ENCODE data around the gene ADAD1. TPM values are rescaled to one million over a fixed set of nuclear protein-coding genes. Genes with fewer than 3 reads are reported as not detected.

The ADAD1 gene
- total RNA-seq, 2 experiments from 2014 or later, result not detected

DNA sequence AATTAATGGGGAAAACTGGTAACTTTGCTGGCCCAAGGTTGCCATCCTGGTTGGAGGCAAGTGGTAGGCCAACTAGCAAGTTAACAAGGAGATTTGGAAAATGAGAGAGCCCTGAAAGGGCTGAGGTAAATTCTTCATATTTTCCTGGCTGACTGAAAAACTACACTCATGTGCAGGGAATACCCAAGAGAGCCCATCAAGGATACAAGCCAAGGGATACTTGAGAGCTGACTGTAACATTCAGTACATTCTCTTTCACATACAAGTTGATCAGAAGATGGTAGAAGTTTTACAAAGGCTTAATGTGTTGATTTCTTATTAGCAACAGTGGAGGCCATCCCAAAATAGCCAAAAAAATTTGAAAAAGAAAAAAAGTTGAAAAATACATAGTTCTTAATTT, 44.4 kb downstream of the ADAD1 start:
- Histone ChIP-seq H3K9me2 (ENCODE audit: insufficient read depth, low read length) (no peaks in the 10 kb centered on the region), H3K27ac (ENCODE audit: low read depth, low read length, poor library complexity, severe bottlenecking) (no peak overlapping the region), H3K9me3 (ENCODE audit: low read length) (no peaks in the 10 kb centered on the region), H3K4me3 (ENCODE audit: low read depth, low read length, poor library complexity, severe bottlenecking) (no peak overlapping the region), H3K4me1 (ENCODE audit: insufficient read depth, low read length, poor library complexity, severe bottlenecking) (no peaks in the 10 kb centered on the region), H4K20me1 (ENCODE audit: insufficient read depth, low read length) (no peaks in the 10 kb centered on the region), H3K4me2 (ENCODE audit: low read length) (no peak overlapping the region), H2AFZ (ENCODE audit: low read length) (no peak overlapping the region), H3K36me3 (ENCODE audit: insufficient read depth, low read length) (no peaks in the 10 kb centered on the region), H3K79me2 (ENCODE audit: insufficient read depth, low read depth, low read length) (no peaks in the 10 kb centered on the region)
- ChIA-PET POLR2A (no interaction called here), CTCF (ENCODE audit: unreplicated experiment) (no interaction called here)
- intact Hi-C loops (cut with micrococcal nuclease; ENCODE audit: unreplicated experiment), result no loop called here
- no TSS peak for BruUV-seq (replicated peaks)
- no peak for TF ChIP-seq EZH2phosphoT487 (IDR thresholded peaks at IDR 0.05; ENCODE audit: borderline replicate concordance, low read depth, low read length)
- TF ChIP-seq, protein P1, sequence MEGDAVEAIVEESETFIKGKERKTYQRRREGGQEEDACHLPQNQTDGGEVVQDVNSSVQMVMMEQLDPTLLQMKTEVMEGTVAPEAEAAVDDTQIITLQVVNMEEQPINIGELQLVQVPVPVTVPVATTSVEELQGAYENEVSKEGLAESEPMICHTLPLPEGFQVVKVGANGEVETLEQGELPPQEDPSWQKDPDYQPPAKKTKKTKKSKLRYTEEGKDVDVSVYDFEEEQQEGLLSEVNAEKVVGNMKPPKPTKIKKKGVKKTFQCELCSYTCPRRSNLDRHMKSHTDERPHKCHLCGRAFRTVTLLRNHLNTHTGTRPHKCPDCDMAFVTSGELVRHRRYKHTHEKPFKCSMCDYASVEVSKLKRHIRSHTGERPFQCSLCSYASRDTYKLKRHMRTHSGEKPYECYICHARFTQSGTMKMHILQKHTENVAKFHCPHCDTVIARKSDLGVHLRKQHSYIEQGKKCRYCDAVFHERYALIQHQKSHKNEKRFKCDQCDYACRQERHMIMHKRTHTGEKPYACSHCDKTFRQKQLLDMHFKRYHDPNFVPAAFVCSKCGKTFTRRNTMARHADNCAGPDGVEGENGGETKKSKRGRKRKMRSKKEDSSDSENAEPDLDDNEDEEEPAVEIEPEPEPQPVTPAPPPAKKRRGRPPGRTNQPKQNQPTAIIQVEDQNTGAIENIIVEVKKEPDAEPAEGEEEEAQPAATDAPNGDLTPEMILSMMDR (conservative IDR thresholded peaks at IDR 0.05; ENCODE audit: low read length), result no peak
- no peak for DNase-seq (ENCODE audit: low spot score)

DNA sequence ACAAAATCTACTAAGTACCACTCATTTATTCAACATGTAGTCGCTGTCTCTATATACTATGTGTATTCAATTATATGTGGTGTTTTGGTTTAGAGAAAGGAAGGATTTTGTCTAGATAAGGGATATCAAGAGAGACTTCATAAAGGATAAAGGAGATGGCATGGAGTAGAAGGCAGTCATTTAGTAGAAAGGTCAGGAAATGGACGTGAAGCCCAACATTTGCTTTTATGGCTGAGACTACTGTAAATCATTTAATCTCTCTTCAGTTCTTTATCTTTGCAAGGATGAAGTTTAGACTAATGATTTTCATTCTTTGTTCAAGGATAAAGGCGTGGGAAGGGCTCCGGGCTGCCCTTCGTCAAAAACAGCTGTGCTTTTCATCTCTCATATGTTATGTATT, 52.5 kb downstream of the ADAD1 start:
- Histone ChIP-seq H3K9me3 (ENCODE audit: low read length) (no peaks in the 10 kb centered on the region), H3K9me2 (ENCODE audit: insufficient read depth, low read length) (no peaks in the 10 kb centered on the region), H3K27ac (ENCODE audit: low read depth, low read length, poor library complexity, severe bottlenecking) (no peak overlapping the region), H2AFZ (ENCODE audit: low read length) (no peak overlapping the region), H3K36me3 (ENCODE audit: insufficient read depth, low read length) (no peaks in the 10 kb centered on the region), H3K4me3 (ENCODE audit: low read depth, low read length, poor library complexity, severe bottlenecking) (no peak overlapping the region), H3K4me2 (ENCODE audit: low read length) (no peak overlapping the region), H3K4me1 (ENCODE audit: insufficient read depth, low read length, poor library complexity, severe bottlenecking) (no peaks in the 10 kb centered on the region), H3K79me2 (ENCODE audit: insufficient read depth, low read depth, low read length) (no peaks in the 10 kb centered on the region), H4K20me1 (ENCODE audit: insufficient read depth, low read length) (no peaks in the 10 kb centered on the region)
- ChIA-PET POLR2A (interaction anchor here (0.7 kb wide), 1 partner anchor 364 kb away, joined by 4 read pairs; no protein-coding TSS in a partner anchor), CTCF (ENCODE audit: unreplicated experiment) (no interaction called here)
- TF ChIP-seq EZH2phosphoT487 (IDR thresholded peaks at IDR 0.05; ENCODE audit: borderline replicate concordance, low read depth, low read length), result no peak
- TF ChIP-seq, protein P1 (conservative IDR thresholded peaks at IDR 0.05; ENCODE audit: low read length), result no peak
- intact Hi-C loops (cut with micrococcal nuclease; ENCODE audit: unreplicated experiment), result no loop called here
- no peak for DNase-seq (ENCODE audit: low spot score)
- no TSS peak for BruUV-seq (replicated peaks)

DNA sequence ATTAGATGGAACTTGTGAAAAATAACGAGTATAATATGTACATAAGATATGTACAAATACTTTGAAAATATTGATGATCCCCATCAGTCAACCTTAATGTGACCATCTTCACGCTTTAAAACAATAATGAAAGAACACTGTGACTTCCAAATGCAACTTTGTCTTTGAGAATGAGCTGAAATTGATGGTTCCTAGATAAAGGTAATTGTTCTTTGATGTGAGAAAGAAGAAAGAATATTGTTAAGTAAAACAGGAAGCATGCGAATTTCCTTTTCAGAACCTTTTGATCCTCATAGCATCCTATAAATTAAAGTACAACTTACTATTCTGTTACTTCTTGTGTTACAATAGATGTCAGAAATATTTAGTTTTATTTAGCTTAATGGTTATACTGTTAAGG, 55.5 kb downstream of the ADAD1 start:
- CTCF ChIA-PET (ENCODE audit: unreplicated experiment), result no interaction called here

More for the DNA sequence above, 55.5 kb downstream of the ADAD1 start:
- Histone ChIP-seq H4K20me1 (ENCODE audit: insufficient read depth, low read length) (no peaks in the 10 kb centered on the region), H3K4me1 (ENCODE audit: insufficient read depth, low read length, poor library complexity, severe bottlenecking) (no peaks in the 10 kb centered on the region), H3K4me2 (ENCODE audit: low read length) (no peak overlapping the region), H3K9me3 (ENCODE audit: low read length) (no peaks in the 10 kb centered on the region), H3K27ac (ENCODE audit: low read depth, low read length, poor library complexity, severe bottlenecking) (no peak overlapping the region), H3K4me3 (ENCODE audit: low read depth, low read length, poor library complexity, severe bottlenecking) (no peak overlapping the region), H3K36me3 (ENCODE audit: insufficient read depth, low read length) (no peaks in the 10 kb centered on the region), H3K9me2 (ENCODE audit: insufficient read depth, low read length) (no peaks in the 10 kb centered on the region), H3K79me2 (ENCODE audit: insufficient read depth, low read depth, low read length) (no peaks in the 10 kb centered on the region), H2AFZ (ENCODE audit: low read length) (no peak overlapping the region)
- POLR2A ChIA-PET, result no interaction called here
- DNase-seq (ENCODE audit: low spot score), result no peak
- intact Hi-C loops (cut with micrococcal nuclease; ENCODE audit: unreplicated experiment), result no loop called here
- no peak for TF ChIP-seq EZH2phosphoT487 (IDR thresholded peaks at IDR 0.05; ENCODE audit: borderline replicate concordance, low read depth, low read length)
- TF ChIP-seq, protein P1 (conservative IDR thresholded peaks at IDR 0.05; ENCODE audit: low read length), result no peak
- BruUV-seq (replicated peaks), result no TSS peak
